Measurements from ENCODE around the gene PTS. TPM values are rescaled to one million over a fixed set of nuclear protein-coding genes. Genes with fewer than 3 reads are reported as not detected.

The PTS gene
- total RNA-seq, 1 experiment from 2014 or later, result 48.6 TPM

DNA sequence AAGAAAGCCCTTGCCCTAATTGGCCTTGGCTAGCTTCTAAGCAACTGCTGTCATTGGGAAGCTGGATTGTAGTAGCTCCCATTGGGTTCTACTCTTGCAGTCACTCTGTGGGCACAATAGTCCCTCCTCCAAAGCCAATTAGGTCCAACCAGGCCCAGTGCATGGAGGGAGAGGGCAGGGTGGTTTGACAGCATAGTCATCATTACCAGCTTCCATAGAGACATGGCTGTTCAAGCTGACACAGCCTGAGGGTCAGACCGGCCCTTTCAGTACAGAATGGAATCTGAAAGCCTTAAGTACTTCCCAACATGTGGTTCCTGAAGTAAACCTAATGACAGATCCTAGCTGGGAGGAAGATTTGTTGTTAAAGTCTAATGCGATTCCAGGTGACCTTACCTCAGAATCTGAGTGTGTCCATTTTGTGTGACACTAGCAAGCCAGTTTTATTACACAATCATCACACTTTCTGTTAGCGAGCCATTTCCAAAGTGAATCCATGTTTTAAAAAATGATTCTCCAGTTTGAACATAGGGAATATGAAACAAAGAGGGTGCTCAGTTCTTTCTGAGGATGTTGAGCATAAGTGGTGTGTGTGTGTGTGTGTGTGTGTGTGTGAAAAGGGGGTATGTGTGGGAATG is 27.5 kb downstream of the PTS start:
- Histone ChIP-seq H3K4me2 (ENCODE audit: insufficient read depth, insufficient read length, low read length) (no peak overlapping the region), H3K27me3 (ENCODE audit: insufficient read depth, low read length) (0 out of 2 replicates have a peak, but pooled peaks cover 1% of the 10 kb centered on the region), H4K20me1 (ENCODE audit: control insufficient read depth, insufficient read depth, insufficient read length) (no peaks in the 10 kb centered on the region), H3K14ac (ENCODE audit: insufficient read depth, low read length) (no peak overlapping the region), H4K8ac (replicated peaks; ENCODE audit: insufficient read length, low read depth, low read length) (no peak overlapping the region), H3K27ac (ENCODE audit: insufficient read length, low read depth, low read length) (no peak overlapping the region), H4K91ac (ENCODE audit: insufficient read length, low read depth, low read length) (no peak overlapping the region), H3K79me1 (ENCODE audit: insufficient read depth, low read depth, low read length, poor library complexity, severe bottlenecking) (no peaks in the 10 kb centered on the region), H3K79me2 (ENCODE audit: insufficient read depth, low read length) (no peaks in the 10 kb centered on the region), H2BK120ac (ENCODE audit: low read depth, low read length, poor library complexity, severe bottlenecking) (no peak overlapping the region), H2BK15ac (ENCODE audit: low read depth, low read length) (no peak overlapping the region), H3K4ac (ENCODE audit: low read depth, low read length) (no peak overlapping the region), H2BK12ac (ENCODE audit: insufficient read length, low read depth, low read length) (no peak overlapping the region), H4K5ac (ENCODE audit: insufficient read length, low read depth, low read length) (no peak overlapping the region), H3K18ac (ENCODE audit: insufficient read length, low read depth, low read length) (no peak overlapping the region), H3K23me2 (ENCODE audit: insufficient read length, low read depth, low read length, poor library complexity, severe bottlenecking) (no peaks in the 10 kb centered on the region), H3K23ac (ENCODE audit: insufficient read length, low read depth, low read length) (no peak overlapping the region), H3K56ac (ENCODE audit: insufficient read length, low read depth, low read length) (no peak overlapping the region), H2AFZ (ENCODE audit: low read length) (no peak overlapping the region), H3K9ac (ENCODE audit: extremely low read depth, insufficient read length, low read length) (no peak overlapping the region), H2BK20ac (ENCODE audit: low read depth, low read length, poor library complexity, severe bottlenecking) (no peak overlapping the region), H2AK5ac (ENCODE audit: insufficient read length, low read length) (no peak overlapping the region), H3K4me1 (ENCODE audit: insufficient read depth, low read length) (no peaks in the 10 kb centered on the region), H3T11ph (ENCODE audit: low read length) (no peak overlapping the region), H3K9me3 (ENCODE audit: control insufficient read depth, low read depth, low read length) (no peaks in the 10 kb centered on the region), H2BK5ac (ENCODE audit: insufficient read length, low read length) (no peak overlapping the region)
- Mint-ChIP-seq H3K36me3 (ENCODE audit: insufficient read depth in 1 of 3, low read depth in 3 of 3) (no peaks in the 10 kb centered on the region), H3K9me3 (no peaks in the 10 kb centered on the region), H3K27ac (no peak overlapping the region), H3K27me3 (ENCODE audit: low read depth) (peaks cover 21% of the 10 kb centered on the region), H3K4me1 (no peaks in the 10 kb centered on the region), H3K4me3 (no peak overlapping the region)
- no peak for DNase-seq
- TF ChIP-seq, protein P1, sequence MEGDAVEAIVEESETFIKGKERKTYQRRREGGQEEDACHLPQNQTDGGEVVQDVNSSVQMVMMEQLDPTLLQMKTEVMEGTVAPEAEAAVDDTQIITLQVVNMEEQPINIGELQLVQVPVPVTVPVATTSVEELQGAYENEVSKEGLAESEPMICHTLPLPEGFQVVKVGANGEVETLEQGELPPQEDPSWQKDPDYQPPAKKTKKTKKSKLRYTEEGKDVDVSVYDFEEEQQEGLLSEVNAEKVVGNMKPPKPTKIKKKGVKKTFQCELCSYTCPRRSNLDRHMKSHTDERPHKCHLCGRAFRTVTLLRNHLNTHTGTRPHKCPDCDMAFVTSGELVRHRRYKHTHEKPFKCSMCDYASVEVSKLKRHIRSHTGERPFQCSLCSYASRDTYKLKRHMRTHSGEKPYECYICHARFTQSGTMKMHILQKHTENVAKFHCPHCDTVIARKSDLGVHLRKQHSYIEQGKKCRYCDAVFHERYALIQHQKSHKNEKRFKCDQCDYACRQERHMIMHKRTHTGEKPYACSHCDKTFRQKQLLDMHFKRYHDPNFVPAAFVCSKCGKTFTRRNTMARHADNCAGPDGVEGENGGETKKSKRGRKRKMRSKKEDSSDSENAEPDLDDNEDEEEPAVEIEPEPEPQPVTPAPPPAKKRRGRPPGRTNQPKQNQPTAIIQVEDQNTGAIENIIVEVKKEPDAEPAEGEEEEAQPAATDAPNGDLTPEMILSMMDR (conservative IDR thresholded peaks at IDR 0.05), result no peak
- no CpG with 5 or more reads among the region's 3 CpGs for WGBS (ENCODE audit: extremely low coverage, insufficient read length, low lambda C conversion rate)

Measured in H9 (cell line).